Breast epithelium (tissue), 4 donors: ENCODE data around the gene PPP2R5D. TPM values are rescaled to one million over a fixed set of nuclear protein-coding genes. Genes with fewer than 3 reads are reported as not detected.

Experiments
- DNase-seq, 2 donors: peaks; one replicate each; pipeline ENCODE4 v3.0.0-alpha.2; 2019; ENCODE audit warnings: low spot score in 2 of 2
- H3K27ac ChIP-seq, 2 donors: fragments of 200-600 bp; sonication (generic) in 1 of 2; one replicate each; pipeline ENCODE4 v1.5.1; 2016 to 2019; ENCODE audit warnings: mild to moderate bottlenecking in 1 of 2
- H3K27me3 ChIP-seq, 2 donors: fragments of 200-600 bp; sonication (generic) in 1 of 2; one replicate each; pipeline versions ENCODE4 v1.5.1 to v1.6.0; 2017 to 2019; ENCODE audit warnings: control low read depth in 1 of 2, mild to moderate bottlenecking in 1 of 2
- H3K36me3 ChIP-seq: fragments of 200-600 bp; one replicate; pipeline ENCODE4 v1.5.1; 2019
- H3K4me1 ChIP-seq, 2 donors: fragments of 200-600 bp; sonication (generic); one replicate each; pipeline ENCODE4 v1.5.1; 2016 to 2019; ENCODE audit warnings: control low read depth in 1 of 2
- H3K4me3 ChIP-seq, 3 donors: fragments of 200-600 bp; sonication (generic); 1 replicate in 2 of 3; 2 replicates in 1 of 3; pipeline ENCODE4 v1.5.1; 2016 to 2019; ENCODE audit warnings: mild to moderate bottlenecking in 3 of 3, moderate library complexity in 2 of 3
- H3K9me3 ChIP-seq, 2 donors: fragments of 200-600 bp; sonication (generic) in 1 of 2; one replicate each; pipeline ENCODE4 v1.5.1; 2016 to 2019; ENCODE audit warnings: control low read depth in 1 of 2
- CTCF ChIP-seq, 3 donors: fragments of 450-650 bp; IDR thresholded peaks; one replicate each; pipeline ENCODE4 v1.5.1; 2016 to 2017; ENCODE audit warnings: antibody characterized with exemption in 3 of 3, mild to moderate bottlenecking in 3 of 3, moderate library complexity in 3 of 3
- POLR2A ChIP-seq: fragments of 450-650 bp; IDR thresholded peaks from one replicate; pipeline ENCODE4 v1.6.1; 2016; ENCODE audit warnings: antibody characterized with exemption, mild to moderate bottlenecking, moderate library complexity
- POLR2AphosphoS5 ChIP-seq, 3 donors: sonication (generic); formaldehyde crosslinking; IDR thresholded peaks; one replicate each; pipeline ENCODE4 v1.6.1; 2017; ENCODE audit warnings: antibody characterized with exemption in 3 of 3
- intact Hi-C: fragments of 100-400 bp; cut with DNase I; formaldehyde crosslinking; loops from one replicate; pipeline ENCODE4 v1.15.1; 2023; ENCODE audit warnings: low total_unique reads
- total RNA-seq, 3 donors: library from RNA; depleted of rRNA; stranded (reverse); fragments of >200 nt; gene quantifications; one replicate each; pipeline ENCODE4 v1.1.0, GENCODE V29; 2016

Gene PPP2R5D
- total RNA-seq, 3 donors from 2014 or later = 25.2 to 35.6 (median 34.7) TPM

GRCh38 chr6:43050981-43051380, 66.6 kb downstream of the PPP2R5D start:
- intact Hi-C loops = no loop called here
- TF ChIP-seq POLR2A (no peak), POLR2AphosphoS5 (IDR thresholded peaks at IDR 0.05) (no peak), CTCF (IDR thresholded peaks at IDR 0.05) (no peak)

GRCh38 chr6:43052225-43052841, 68.0 kb downstream of the PPP2R5D start:
- H3K9me3 ChIP-seq = no peaks in the 10 kb centered on the region
- H3K36me3 ChIP-seq = no peaks in the 10 kb centered on the region

More at GRCh38 chr6:43050981-43051380, 66.6 kb downstream of the PPP2R5D start:
- Histone ChIP-seq H3K4me3 (no peak overlapping the region), H3K9me3 (no peaks in the 10 kb centered on the region), H3K27me3 (no peaks in the 10 kb centered on the region), H3K27ac (no peak overlapping the region), H3K36me3 (no peaks in the 10 kb centered on the region), H3K4me1 (peaks cover 0 to 9% of the 10 kb centered on the region in 2 donors)
- no peak for DNase-seq

GRCh38 chr6:43052842-43053544, 68.6 kb downstream of the PPP2R5D start:
- no peak for TF ChIP-seq POLR2AphosphoS5 (IDR thresholded peaks at IDR 0.05)
- TF ChIP-seq POLR2A = no peak
- no peak for TF ChIP-seq CTCF (IDR thresholded peaks at IDR 0.05)
- H3K36me3 ChIP-seq = no peaks in the 10 kb centered on the region

More at GRCh38 chr6:43052225-43052841, 68.0 kb downstream of the PPP2R5D start:
- intact Hi-C loops = no loop called here
- no peaks in the 10 kb centered on the region for H3K27me3 ChIP-seq
- DNase-seq = no peak
- TF ChIP-seq POLR2A = no peak
- TF ChIP-seq POLR2AphosphoS5 (IDR thresholded peaks at IDR 0.05) = no peak
- TF ChIP-seq CTCF (IDR thresholded peaks at IDR 0.05) = no peak
- peak overlapping the region; percentile 82 to 96 for H3K27ac ChIP-seq
- H3K4me3 ChIP-seq = peak overlapping the region in 2 of 3 donors; percentile 60 to 88
- peaks cover 0 to 9% of the 10 kb centered on the region in 2 donors for H3K4me1 ChIP-seq

GRCh38 chr6:43053545-43054205, 69.3 kb downstream of the PPP2R5D start, which contains the start of gene CUL7:
TSS of gene CUL7 (minus strand) at chr6:43053851. CDS start at chr6:43052788, 1,063 bp downstream.
- Histone ChIP-seq H3K36me3 (no peaks in the 10 kb centered on the region), H3K27ac (peak within 1 kb of the TSS; percentile 82 to 96), H3K4me3 (peak within 1 kb of the TSS; percentile 60 to 88 (median 74)), H3K4me1 (peaks cover 0 to 17% of the 10 kb centered on the region in 2 donors), H3K27me3 (no peaks in the 10 kb centered on the region), H3K9me3 (no peaks in the 10 kb centered on the region)
- DNase-seq = peak; percentile 89 to 90
- TF ChIP-seq CTCF (IDR thresholded peaks at IDR 0.05) (peak in 1 of 3 donors; percentile 21), POLR2AphosphoS5 (IDR thresholded peaks at IDR 0.05) (peak; percentile 71 to 88 (median 85)), POLR2A (peak; percentile 71)
- intact Hi-C loops = no loop called here

More at GRCh38 chr6:43052842-43053544, 68.6 kb downstream of the PPP2R5D start:
- intact Hi-C loops = no loop called here
- peak in 1 of 2 donors; percentile 31 for DNase-seq
- no peaks in the 10 kb centered on the region for H3K27me3 ChIP-seq
- H3K4me3 ChIP-seq = peak overlapping the region; percentile 60 to 88 (median 74)
- no peaks in the 10 kb centered on the region for H3K9me3 ChIP-seq
- peaks cover 0 to 13% of the 10 kb centered on the region in 2 donors for H3K4me1 ChIP-seq
- H3K27ac ChIP-seq = peak overlapping the region; percentile 82 to 96
